Stimulated activated CD8-positive, alpha-beta memory T cell treated with anti-CD3 and anti-CD28 coated beads, Interleukin-2, amount 100 ng/mL, for 1 hour (primary cell): Measurements from ENCODE around the gene EXOC7.
"Not testable (repeated sequence)": the region's sequence is repeated elsewhere in the genome, so short reads cannot be mapped to it uniquely, and the experiment has no call there.

Experiments
- DNase-seq, 2 donors: peaks; one replicate each; pipeline ENCODE4 v3.0.0-alpha.2; 2020; ENCODE audit warnings: low read depth in 2 of 2

The EXOC7 gene

GRCh38 chr17:76044475-76045007 lies 59.0 kb downstream of the EXOC7 start:
- DNase-seq, result not testable (repeated sequence)

- not testable (repeated sequence) for DNase-seq
Measured at GRCh38 chr17:76042868-76043267, 60.7 kb downstream of the EXOC7 start.

- no peak for DNase-seq
Measured at GRCh38 chr17:76040376-76040775, 63.2 kb downstream of the EXOC7 start.

- DNase-seq, result no peak
Measured at GRCh38 chr17:76039121-76039520, 64.5 kb downstream of the EXOC7 start.

GRCh38 chr17:76038050-76038449 lies 65.5 kb downstream of the EXOC7 start:
- no peak for DNase-seq

- no peak for DNase-seq
Measured at GRCh38 chr17:76036497-76037261, 66.9 kb downstream of the EXOC7 start.

- DNase-seq, result no peak
Measured at GRCh38 chr17:76034428-76035350, 68.9 kb downstream of the EXOC7 start.

GRCh38 chr17:76033139-76033538 lies 70.4 kb downstream of the EXOC7 start:
- DNase-seq, result no peak

- no peak for DNase-seq
Measured at GRCh38 chr17:76032780-76033108, 70.8 kb downstream of the EXOC7 start.

GRCh38 chr17:76032073-76032779 lies 71.4 kb downstream of the EXOC7 start:
- DNase-seq, result no peak
